LoVo (cell line): ENCODE measurements around the gene MED27.

Experiments
- DNase-seq: peaks from one replicate; pipeline ENCODE4 v3.0.0-alpha.2; 2016; ENCODE audit warnings: low spot score

MED27 gene

DNA sequence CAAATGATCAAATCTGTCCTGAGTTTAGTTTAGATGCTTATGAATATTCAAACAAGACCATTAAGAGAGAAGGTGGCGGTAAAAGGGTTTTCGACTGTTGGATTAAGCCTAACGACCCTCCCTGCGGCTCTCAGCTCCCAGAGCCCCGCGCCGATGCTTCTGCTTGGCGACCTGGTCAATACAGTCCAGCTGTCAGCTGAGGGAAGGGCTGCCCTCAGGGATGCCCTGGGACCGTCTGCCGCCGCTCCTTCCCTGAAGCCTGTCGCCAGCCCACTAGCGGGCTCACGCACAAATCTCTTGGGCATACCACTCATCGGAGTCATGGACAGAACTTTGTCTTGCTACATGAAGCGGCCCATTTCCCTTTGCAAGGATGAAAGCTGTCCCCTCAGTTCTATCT, 203.2 kb downstream of the MED27 start:
- DNase-seq = no peak

DNA sequence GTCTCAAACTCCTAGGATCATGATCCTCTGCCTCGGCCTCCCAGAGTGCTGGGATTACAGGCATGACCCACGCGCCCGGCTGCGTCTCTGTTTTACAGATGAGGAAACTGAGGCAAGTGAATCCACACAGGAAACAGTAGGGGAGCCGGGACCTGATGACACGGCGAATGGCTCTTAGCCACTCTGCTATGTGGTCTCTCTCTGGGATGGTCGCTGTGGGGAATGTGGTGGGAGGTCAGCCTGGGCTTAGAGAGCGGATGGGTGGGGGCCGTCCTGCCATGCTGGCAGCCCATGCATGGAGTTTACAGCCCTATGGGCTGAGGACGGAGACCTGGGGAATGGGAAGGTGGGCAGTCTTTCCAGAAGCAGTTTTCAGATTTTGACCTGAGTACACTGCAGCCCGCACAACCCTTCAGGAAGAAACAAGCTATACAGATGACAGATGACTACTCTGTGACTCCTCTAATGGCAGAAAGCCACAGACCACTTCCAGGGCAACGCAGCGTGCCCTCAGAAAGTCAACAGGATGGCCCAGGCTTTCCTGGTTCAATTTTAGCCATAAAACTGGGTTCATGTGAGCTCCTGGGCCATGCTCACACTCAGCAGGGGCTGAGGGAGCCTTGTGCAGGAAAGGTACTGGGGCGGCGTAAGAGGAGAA, 203.7 kb downstream of the MED27 start:
- DNase-seq = no peak

DNA sequence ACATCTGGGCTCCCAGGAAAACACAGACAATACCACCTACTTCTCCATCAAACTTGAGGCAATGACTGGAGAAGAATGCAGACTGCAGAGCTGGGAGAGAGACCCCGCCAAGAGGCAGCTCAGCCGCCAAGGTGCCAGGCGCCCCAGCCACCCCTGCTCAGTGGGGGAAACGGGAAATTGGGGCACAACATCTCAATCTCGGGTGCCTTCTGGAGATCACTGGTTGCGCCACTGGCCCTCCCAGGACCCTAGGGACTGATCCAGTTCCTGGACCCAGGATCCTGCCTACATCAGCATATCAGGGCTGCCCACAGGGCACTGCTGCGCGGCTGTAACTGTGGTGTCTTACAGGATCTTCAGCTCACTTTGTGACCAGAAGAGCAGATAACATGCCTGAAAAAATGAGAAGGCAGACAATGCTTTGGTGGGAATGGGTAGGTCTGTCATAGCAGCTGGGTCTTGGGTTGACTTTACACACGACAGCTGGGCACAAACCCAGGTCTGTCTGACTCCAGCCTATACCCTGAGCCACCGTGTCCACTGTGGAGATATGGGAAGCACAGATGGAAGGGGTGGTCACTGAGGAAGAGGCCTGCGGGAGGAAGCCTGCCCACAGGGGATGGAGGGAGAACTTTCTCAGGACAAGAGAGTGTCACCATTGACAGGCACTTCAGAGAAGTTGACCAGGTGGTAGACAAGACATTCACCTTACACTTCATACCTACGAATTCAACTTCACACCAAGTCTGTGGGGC, 204.6 kb downstream of the MED27 start:
- no peak for DNase-seq

DNA sequence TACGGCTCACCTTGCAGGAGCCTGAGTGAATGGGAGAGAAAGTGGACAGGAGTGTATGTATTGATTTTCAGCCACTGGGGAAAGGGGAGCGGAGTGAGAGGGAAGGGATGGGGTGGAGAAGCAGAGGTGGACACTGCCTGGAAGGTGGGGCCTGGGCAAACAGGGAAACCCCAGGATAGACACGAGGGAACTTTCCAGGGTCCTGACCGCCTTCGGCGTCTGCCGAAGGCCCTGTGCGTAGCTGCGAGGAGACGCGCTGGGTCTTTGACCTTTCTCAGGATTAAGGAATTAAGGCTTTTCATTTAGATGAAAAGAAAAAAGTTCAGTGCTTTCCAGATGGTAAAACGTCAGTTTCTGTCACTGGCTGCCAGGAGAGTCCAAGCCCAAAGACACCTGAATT, 205.2 kb downstream of the MED27 start:
- DNase-seq = no peak

DNA sequence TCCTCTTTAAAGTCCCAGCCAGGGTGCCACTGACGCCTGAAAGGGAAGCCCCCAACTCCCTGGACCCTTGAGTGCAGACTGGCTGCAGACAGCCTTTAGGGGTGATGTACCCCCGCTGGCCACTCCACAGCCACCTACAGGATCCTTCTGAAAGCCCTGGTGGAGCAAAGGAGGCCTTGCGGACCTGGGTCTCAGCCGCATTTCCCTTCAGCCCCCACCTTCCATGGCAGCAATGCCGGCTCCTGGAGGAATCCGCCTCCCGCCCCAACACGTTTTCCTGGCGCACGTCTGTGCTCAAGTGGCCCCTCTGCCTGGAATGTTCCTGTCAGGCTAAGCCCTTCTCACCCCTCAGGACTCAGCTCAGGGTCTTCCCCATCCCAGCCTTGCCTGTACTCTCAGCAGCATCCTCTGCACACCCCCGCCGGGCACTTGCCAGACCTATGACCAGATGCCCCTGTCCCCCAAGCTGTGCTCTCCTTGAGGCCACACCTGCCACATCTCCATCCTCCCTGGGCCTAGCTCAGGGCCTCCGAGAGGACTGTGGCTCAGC, 205.7 kb downstream of the MED27 start:
- DNase-seq = no peak

DNA sequence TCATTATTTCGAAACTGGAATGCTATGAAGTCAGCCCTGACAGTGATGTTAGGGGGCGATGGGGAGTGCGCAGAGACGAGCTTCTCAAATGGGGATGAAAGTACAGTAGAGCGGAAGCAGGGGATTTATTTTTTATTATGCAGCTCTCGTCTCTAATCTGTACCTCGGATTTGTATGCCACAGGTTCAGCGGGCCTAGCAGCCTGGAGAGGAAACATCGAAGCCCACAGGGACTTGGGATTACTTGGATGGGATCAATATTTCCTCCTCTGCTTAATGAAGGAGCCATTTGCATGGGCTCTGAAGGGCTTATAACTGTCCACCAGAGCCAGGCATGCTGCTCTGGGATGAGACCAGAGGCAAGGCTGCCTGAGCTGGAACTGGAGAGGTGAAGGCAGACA, 206.3 kb downstream of the MED27 start:
- DNase-seq = no peak

DNA sequence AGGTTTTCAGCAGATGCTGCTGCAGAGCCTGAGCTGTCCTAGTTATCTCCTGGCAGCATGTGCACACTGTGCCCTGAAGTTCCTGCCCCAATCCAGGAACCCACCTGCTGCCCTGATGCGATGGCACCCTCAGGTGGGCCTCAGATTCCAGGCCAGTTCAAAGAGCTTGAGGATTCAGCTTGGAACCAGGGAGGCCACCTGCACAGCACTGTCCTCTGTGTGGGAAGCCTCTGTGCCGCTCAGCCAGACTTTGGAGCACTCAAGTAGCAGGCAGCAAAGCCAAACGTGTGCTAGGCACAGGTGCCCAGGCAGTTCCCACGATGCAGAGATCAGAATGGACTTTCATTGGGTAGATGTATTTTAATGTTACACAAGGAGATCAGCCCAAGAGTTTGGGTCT, 207.0 kb downstream of the MED27 start:
- no peak for DNase-seq

DNA sequence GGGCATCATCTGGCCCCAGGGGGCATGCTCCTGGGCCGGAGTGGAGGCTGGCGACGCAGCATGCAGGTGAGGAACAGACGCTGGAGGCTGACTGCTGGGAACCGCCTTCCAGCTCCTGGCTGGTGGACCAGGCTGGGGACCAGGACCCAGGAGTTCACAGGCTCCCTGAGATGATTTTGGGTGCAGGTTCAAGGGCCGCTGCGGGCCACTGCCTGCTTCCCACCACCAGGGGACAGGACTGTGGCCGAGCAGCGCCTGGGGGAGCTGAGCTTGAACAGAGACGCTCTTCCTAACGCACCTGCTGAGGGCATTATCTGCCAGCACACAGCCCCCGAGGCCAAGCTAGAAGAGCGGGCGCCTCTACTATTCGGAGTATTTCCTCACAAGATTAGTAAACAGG, 207.7 kb downstream of the MED27 start:
- no peak for DNase-seq

DNA sequence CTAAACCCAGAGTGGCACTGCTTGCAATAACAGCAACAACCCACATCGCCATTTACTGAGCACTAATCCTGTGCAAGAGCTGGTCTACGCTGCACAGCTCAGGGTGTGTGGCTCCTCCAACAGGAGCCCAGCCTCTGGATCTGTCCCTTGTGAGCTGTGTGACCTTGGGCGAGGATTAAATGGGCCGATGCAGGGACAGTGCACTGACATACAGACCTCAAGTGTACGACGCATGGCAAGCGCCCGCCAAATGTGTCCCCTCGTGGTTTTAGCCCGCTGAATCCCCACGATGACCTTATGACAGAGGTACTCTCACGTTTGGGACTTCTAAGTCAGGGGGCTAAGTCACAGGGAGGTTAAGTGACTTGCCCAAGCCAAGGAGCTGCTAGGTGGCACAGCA, 209.5 kb downstream of the MED27 start:
- no peak for DNase-seq

DNA sequence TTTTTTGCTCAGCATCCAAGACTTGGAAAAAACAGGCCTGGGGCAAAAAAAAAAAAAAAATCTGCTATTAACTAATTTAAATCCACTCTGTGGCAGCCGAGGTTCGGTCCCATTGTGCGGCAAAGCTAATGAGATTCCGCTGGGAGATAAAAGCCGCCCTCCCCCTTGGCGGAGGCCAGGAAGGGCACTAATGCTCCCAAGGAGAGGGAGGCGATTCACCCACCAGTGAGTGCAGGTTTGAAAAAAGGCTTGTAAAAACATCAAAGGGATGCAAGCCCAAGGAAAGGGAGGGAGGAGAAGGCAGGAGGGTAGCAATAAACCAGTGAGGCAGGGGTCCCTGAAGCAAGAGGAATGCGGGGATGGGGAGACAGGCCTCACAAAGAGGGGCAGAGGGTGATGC, 210.3 kb downstream of the MED27 start:
- DNase-seq = no peak

DNA sequence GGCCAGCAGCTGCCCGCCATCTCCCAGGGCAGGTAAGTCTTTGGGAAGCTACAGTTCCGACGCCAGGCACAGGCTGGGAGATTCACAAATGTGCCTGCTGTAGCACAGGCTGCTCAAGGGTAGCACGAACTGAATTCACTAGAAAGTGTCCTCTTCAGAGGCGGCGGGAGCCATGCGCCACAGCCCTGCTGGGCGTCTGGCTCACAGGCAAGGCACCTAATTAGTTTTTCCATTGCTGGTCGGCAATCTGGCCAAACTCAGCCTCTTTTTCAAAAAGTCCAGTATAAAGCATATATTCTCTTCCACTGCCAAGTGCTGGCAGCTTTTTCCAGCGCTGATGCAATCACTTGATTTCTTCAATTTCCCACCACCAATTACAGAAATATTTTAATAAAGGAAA, 210.9 kb downstream of the MED27 start:
- no peak for DNase-seq

DNA sequence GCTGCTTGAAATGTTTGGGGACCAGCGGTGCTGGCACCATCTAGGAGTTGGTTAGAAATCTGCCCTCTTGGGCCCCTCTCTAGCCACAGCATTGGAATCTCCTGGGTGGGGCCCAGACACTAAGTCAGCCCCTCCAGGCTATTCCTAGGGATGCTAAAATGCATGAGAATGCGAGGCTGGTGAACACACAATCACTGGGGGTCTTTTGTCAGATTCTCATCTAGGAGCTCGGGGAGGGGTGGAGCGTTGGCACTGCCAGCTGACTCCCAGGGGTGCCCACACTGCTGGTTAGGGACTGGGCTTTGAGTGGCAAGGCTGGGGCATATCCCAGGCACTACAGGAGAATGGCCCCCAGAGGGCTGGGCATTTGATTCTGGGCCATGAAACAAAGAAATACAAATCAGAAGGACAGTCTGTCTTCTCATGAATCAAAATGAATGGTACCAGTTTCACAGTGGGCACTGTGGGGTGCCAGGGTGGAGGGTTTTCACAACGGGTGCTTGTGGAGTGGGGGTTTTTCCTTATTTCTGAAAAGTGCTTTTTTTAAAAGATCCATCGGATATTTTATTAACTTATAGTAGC, 212.0 kb downstream of the MED27 start:
- DNase-seq = no peak

DNA sequence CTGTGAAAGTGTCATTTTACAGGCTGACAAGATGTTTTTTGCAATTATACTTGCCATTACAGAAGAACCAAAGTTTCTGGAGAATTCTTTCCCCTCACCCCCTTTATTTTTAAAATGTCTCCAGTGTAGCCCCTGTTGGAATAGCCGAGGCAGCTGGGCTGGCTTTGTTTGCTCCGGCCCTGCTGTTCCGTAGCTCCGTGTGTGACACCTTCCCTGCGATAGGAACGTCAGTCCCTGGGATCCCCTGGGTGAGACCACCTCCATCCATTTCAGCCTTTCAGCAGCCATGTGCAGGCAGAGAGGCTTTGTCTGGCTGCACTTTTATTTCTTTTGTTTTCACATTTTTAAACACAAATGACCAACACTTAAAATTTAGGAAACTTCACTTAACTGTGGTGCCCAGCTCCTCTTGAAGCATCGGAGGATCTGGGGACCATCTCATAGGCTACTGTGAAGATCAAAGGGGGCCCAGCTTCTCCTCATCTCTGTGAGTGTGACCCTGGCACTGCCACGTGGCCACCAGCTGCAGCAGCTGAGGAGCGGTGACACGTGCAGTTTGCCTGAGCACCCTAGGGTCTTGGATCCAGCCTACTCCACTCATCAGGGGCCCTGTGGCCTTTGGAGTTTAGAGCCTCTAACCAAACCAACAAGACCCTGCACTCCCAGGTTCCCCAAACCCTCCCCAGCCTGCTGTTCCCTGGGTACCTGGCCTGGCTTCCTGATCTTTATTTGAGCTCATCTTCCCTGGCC, 214.0 kb downstream of the MED27 start:
- no peak for DNase-seq

DNA sequence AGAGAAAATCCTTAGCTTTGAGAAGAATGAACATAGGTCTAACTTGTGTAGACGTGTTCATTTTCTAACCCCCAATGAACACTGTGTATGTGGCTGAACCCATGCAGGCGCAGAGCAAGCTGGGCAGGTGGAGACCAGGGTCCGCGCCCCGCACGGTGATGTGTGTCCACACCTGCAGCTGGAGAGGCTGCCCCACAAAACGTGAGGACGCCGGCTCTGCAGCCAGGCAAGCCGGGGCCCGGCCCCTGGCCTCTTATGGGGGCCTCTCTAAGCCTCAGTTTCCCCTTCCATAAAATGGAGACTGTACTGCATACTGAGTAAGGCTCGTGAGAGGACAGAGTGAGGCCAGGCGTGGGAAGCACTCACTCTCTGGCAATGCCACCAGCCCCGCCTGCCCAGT, 215.1 kb downstream of the MED27 start:
- DNase-seq = no peak

DNA sequence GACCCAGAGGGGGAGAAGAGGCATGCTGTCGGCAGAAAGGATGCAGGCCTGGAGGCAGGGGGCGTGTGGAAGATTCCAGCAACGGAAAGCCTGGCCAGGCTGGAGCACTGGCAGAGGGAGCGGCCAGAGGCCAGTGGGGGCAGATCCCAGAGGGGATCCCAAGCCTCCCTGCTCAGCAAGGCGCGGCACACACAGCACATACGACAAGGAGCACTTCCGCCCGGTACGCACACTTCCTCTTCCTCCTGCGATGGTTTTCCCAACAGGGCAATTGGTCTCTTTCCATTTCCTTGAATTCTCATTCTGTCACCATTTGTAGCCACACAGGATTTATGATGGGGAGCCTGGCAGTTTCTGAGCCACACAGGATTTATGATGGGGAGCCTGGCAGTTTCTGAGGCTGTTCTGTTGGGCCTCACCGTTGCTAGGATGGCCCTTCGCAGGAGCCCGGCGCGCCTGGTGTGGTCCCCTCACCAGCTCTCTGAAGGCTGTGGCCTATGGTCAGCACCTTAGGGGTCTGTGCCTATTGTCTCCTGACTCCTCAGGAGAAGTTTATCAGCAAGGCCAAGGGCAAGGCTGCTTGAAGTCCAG, 216.3 kb downstream of the MED27 start:
- no peak for DNase-seq

DNA sequence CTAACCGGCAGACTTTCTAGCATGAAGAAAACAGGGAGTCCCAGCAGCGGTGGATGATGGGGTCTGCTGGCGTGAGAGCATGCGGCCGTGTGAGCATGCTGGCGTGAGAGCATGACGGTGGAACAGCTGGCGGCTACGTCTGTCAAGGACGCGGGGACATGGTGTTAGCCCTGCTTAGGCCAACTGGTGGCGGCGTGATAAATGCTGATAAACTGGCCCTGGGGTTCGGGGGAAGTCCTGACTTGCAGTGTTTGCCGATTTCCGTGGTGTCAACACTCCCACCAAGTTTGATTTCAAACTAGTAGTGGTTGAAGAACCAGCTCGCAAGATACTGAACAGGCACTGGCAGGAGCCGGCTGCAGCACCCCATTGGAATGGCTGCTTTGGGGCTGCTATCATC, 217.4 kb downstream of the MED27 start:
- no peak for DNase-seq

DNA sequence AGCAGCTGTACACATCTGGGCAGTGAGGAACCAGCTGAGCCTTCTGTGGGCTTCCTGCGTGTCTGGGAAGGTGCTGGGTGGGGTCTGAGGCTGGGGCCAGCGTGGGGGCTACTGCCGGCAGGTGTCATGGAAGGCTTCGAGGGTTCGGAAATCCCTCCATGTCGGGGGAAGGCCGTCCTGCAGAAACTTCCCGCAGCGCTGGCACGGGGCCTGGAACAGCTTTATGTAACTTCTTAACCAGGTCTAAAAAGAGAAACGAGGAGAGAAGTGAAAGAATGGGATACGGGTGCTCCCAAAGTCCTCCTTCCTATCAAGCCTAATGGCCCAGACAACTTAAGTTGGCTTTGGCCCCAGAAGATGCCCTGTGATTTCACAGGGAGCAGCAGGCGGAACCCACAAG, 219.2 kb downstream of the MED27 start:
- no peak for DNase-seq

DNA sequence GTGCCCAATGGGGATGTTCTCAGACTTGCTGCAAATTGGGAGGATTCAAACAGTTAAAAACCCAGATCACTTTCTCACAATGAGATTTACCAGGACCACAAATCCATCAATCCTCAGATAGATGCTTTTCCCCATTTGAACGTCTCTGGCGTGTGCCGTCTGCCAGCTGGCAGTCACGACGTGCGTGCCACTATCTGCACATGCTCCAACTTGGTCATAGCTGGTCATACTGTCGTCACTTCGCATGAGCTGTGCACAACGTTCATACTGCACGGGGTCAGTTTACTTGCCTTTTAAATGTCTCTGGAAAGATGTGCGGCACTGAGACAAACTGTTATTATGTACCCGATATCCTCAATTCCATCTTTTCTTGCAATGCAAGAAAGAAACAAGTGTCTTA, 221.5 kb downstream of the MED27 start:
- no peak for DNase-seq

DNA sequence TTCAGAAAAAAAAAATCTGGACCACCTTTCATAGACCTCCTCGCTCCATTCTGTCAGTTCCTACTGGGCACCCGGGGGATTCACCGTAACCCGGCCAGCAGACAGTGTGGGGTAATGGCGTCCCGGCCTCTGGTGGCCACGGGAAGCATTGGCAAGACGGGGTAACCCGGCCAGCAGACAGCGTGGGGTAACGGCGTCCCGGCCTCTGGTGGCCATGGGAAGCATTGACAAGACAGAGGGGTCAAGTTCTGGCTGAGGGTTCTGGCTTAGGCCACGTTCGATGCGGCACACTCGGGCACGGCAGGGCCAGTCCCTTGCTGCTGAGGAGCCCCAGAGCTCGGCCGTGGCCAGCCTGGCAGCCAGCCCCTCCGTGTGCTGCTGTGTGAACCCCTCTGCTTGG, 223.6 kb downstream of the MED27 start:
- DNase-seq = no peak

DNA sequence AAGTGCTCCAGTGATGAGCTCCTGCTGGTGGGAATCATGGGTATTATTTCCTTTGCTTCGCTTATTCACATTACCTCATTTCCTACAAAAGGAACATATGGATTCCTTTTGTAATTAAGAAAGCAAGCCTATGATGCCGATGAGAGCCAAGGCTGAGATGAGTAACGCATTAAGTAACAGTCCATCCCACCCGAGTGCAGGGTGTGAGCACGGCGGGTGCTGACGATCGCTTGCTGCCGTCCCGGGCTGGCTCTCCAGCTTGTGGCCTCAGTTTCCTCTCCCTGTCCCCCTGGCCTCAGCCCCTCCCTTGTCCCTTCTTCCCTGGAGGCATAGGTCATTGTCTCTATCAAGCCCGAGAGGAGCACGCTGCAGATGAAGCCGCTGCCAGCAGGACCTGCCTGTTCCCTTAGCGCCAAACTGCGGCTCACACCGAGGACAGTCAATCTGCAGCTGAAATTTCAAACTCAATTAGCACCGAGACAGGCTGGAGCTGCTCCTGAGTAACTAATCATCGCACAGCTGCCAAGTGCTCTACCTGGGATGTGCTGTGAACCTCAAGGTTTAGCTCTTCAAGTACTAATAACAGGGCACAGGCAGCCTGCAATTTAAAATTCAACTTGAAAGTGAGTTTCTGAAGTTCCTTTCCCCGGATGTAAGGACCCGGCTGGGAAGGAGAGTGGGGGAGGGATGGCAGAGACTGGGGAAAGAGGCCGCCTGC, 224.6 kb downstream of the MED27 start:
- no peak for DNase-seq

DNA sequence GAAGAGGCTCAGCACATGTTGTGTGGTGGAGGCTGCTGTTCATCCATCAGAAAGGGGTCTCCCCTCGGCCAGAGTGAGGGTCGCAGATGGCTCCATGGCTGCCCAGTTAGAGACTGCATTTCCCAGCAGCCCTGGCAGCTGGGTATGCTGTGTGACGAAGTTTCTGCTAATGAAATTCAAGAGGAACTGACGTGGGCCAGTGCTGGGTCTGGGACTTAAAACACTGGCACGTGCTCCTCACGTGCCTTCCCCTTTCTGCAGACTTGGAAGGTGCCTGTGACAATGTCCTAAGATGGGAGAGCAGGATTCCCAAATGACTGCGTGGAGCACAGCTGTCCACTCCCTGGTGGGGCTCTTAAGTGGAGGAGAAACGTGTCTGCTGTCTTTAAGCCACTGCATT, 225.3 kb downstream of the MED27 start:
- no peak for DNase-seq

DNA sequence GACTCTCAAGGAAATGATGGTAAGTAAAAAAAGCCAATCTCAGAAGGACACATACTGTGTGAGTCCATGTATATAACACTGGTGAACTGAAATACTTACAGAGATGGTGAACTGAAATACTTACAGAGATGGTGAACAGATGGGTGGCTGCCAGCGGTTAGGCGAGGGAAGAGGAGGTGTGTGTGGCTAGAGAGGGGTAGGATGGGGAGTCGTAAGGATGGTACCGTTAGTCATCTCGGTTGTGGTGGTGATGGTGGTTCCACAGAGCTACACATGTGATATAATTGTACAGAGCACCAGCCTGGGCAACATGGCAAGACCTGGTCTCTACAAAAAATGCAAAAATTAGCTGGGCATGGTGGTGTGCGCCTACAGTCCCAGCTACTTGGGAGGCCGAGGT, 226.2 kb downstream of the MED27 start:
- DNase-seq = no peak
